Activated T-cell treated with anti-CD3 and anti-CD28 coated beads, Interleukin-2, amount 50 U/mL, for 48 hours (primary cell): Measurements from ENCODE around the gene GALNT2.

Source experiments
- DNase-seq, 2 experiments: peaks; one replicate each; pipeline ENCODE4 v3.0.0-alpha.2; 2020

Gene GALNT2

DNA sequence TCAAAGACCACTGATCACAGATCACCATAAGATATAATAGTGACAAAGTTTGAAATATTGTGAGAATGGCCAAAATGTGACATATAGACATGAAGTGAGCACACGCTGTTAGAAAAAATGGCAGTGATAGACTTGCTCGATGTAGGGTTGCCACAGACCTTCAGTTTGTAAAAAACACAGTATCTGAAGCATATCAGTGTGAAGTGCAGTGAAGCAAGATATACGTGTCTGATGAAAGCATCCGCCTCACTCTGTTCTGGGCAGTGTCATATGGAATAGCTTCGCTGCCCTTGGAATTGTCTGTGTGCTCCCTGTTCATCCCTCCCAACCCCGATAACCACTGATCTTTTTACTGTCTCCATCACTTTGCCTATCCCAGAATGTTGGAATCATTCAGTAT is 50.7 kb downstream of the GALNT2 start:
- no peak for DNase-seq

DNA sequence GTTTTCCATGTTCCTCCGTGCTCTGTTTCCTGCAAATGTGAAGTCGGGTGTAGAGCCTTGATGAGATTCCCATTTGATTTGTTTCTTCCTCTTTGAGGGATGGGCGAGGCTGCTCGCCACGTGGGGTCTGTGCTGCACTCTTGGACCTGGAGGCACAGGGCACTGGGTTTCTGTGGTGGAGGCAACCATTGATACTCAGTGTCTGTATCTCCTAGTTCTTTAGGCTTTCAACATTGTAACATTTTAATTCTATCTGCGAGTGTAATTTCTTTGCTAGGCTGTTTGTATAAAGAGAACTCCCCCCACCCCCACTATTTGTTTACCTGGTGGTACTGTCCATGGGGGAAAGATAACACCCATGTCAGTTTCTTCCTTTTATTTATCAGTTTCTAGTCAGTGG is 52.3 kb downstream of the GALNT2 start:
- DNase-seq, result no peak

DNA sequence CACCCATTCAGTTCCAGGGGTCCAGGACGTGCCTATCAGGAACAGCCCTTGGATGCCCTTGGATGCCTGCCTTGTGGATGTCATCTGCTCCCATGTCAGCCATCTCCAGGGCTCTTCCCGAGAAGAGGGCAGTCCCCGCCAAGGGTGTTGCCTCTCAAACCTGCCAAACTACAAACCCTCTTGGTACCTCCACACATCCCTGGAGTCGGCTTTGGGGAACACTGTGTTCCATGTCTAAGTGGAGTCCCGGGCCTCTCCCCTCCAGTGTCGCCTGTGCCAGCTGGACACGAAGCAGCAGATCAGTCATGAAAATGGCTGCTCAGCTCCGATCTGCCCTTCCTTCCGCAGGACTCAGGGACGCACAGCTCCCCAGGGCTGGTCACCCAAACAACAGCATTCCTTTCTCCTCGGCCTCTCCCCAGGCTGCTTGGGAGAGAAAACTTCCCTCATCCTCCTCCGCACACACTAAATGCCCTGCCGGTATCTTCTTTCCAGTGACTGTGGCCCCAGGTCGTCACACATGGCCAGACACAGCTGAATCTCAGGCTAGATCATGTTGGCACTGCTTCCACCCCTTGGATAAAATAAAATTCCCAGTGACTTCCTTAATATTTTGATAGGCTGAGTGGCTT is 53.4 kb downstream of the GALNT2 start:
- DNase-seq, result no peak

DNA sequence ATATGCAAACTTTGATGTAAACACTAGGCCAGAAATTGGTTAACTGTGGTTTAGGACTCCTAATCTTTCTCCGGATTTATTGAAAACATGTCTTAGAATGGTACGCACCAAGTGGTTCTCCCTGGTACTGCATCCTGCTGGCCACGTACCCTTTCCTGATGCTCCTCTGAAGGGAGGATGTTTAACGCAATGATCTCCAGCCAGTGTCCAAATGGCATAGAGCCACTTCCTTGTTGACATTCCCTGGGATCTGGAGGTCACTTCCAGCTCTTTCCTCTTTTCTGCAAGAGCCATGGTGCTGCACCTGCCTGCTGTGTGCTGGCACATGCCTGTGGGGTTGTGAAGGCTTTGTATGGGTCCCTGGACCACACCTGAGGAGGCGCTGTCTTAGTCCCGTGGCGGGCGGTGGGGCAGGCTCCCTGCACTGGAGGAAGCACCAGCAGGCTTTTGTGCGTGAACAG is 53.9 kb downstream of the GALNT2 start:
- no peak for DNase-seq

DNA sequence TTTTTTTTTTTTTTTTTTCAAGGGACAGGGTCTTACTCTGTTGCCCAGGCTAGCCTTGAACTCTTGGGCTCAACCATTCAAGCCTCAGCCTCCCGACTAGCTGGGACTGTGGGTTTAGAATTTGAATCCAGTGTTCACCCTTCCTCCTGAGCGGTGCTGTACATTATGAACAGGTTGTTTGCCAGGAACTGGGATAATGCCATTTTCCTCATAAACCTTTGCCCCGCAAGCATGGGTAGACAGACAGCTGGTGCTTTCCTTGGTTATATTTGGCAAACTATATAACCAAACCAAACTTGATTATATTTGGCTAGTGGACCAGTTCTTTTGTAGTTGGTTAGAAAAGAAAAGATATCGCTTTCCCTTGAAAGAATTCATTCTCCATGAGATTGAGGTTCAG is 54.9 kb downstream of the GALNT2 start:
- DNase-seq, result no peak

DNA sequence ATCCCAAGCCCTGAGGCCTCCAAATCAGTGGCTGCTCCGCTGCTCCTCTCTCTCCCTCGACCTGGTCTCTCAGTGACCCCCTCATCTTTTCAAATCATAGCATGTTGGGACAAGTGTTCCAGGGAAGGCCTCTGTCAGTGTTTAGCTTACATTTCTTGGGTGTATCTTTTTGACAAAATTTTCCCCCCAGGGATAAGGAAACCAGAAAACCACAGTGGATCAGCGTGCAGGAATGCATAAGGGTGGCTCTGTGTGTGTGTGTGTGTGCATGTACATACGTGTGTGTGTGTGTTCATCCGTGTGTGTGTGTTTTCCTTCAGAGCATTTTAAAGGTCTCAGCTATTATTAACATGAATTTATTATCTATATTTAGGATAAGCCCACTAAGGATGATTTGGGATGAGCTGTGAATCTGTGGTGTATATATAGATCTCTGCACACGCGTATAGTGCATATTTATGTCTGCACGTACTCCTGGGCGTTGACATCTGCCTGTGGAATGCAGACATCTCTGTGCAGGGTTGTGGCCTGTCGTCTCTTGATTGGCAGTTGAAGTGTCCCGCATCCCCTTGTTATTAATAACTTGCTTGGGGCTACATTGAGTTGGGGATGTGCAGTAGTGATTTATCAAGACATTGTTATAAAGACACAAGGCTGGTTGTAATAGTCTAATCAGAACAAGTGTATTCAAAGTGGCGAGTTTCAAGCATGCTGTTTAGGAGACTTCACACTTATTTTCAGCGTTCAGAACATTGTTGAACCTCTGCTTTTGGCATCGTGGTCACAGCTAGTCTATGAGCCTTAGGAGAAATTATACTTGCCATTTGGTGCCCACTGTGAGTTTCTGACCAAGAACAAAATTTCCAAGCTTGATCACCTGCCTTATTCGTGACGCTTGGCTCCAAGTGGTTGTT is 55.6 kb downstream of the GALNT2 start:
- no peak for DNase-seq

DNA sequence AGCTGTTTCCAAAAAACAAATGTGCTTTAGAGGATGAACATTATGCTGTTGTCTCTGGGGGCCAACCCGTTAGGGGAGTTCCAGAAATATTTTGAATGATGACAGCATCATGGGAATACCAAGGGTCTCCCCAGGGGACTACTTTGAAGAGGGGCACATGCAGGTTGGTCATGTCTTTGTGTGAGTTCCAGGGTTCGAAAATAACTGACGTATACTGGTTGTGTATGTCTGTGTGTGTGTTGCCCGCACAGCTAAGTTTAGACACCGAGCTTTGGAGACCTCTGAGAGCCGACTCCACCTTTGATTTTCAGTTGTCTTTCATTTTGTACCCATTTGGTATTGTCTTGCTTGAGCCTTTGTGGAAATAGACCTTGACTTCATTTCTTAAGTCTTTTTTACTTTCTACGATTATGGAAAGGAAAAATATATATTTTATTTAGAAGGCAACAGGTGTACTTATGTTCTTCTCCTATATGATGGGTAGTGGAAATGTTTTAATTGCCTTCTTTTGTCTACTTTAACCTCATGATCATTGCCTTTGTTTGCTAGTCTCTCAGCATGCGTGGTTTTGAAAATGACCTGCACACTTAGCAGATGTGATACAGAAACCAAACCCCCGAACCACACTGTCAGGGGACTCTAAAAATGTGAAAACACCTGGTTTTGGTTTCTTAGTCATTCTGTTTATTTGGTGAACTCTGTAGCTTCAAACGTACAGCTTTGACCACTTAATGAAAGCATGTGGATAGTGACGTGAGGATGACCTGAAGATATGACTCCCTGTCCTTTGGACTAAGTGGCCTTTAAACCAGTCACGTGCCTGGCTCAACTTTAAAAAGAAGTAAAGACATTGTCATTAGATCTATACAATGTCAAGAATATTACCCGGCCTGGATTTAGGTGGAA is 56.5 kb downstream of the GALNT2 start:
- peak in 1 of 2 experiments; percentile 45 for DNase-seq

DNA sequence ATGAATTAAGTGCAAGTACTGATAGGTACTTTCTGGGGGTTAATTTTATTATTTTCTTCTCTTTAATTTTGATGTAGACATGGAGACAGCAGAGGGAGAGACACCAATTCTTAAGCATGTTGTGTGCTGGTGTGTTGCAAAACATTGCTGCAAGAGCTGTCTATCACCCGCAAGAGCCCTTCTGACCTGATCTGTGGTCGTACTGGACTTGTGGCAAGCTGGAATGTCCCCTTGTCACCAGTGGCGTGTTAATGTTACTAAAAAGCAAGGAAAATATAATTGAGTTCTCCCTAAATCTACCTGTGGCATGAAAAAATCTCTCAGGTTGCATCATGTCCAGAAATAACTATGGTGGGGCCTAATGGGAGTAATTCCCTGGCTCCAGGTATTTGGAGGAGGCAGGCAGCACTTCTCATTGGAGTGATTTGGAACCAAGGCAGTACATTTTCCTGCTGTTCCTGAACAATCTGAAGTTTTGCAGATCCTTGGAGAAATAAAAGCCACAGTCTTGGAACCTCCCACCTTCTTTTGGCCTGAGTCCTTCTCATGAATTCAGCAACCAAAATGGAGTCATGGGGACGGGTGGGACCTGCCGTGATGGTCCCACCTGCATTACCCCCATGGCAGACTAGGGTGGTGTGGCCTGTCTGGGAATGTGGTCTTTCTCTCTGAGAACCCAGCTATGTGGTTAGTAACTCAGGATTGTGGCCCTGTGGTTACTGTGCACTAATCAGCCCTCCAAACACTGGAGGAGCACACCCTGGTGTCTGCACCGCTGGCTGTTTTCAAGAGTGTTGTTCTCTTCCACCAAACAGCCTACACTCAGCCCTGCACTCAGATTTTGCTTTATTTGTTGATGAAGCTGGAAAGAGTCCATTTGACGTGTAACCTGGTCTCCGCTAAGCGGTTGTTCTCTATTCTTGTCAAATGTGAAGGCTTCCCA is 57.4 kb downstream of the GALNT2 start:
- no peak for DNase-seq

DNA sequence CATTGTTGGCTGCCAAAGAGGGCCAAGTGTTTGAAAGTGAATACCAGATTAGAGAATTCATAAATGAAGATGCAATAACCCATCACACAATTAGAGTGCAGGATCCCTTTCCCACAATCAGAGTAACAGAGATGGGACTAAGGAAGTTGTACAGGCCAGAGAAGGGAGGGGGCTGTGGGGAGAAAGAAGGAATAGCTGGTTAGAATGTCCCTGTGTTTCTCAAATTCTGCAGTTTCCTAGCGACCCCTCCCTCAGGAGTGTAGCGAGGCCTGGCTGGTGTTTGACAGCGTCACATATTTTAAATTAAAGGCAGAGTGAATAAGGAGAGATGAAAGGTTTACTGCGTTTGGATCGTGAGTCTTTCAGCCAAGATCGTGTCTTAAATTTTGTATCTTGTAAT is 58.1 kb downstream of the GALNT2 start:
- DNase-seq, result no peak

DNA sequence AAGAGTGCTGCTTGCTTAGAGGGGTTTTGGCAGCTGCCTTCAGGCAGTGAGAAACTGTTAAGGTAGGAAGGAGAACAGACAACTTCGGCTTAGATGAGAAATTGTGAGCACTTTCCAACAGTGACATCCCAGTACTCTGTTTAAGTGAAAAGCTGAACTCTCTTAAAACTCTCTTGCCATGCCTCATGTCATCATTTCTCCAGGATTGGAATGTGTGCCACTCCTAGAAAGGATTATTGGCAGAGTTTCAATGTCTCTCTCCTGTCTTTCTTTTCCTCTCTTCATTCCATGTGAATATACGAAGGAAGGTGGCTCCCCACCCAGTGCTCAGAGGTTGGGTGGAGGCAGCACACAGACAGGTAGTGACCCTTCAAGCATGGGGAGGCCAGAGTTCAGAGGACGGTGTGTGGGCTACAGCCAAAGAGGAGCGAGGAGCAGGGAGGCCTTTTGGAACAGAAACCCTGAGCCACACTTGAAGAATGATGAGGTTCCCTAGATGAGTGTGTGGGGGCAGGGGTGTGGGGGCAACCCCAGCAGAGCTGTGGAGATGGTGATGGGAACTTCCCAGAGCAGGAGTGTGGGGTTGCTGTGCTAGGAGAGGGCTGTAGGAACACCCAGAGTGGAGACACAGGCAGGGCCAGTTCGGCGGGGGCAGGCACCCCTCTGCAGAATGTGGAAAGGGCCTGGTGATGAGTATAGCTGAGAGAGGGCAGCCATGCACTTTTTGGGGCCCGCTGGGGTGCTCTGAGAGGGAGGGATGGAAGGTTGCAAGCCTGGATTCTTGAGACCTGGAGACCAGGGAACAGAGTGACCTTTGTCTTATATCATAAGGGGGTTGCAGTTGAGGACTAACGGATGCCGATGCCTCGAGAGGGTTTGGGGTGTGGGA is 58.8 kb downstream of the GALNT2 start:
- DNase-seq, result peak; percentile 55 to 62

DNA sequence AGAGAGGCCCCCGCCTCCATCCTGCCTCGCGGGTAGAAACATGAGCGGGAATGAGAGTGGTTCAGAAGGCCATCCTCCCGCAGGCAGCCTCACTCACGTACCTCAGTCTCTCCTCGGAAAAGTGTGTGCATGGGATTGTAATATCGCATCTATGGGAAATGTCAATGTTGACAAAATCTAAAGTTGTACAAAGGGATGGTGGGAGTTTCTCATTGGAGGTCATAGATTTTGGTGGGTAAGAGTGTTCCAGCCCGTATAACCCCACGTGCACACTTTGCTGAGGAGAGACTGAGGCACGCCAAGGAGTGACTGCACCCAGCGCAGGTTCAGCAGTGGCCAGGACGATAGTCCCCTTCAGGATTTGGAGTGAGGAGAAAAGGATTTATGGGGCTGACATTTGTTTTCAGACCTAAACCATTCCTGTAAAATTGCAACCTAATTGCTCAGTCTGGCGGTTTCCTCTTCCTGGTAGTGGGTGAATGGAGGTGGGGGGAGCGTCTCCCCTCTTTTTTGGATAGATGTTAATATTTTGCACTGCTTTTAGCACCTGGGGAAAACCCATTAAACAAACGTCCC is 59.6 kb downstream of the GALNT2 start:
- no peak for DNase-seq

DNA sequence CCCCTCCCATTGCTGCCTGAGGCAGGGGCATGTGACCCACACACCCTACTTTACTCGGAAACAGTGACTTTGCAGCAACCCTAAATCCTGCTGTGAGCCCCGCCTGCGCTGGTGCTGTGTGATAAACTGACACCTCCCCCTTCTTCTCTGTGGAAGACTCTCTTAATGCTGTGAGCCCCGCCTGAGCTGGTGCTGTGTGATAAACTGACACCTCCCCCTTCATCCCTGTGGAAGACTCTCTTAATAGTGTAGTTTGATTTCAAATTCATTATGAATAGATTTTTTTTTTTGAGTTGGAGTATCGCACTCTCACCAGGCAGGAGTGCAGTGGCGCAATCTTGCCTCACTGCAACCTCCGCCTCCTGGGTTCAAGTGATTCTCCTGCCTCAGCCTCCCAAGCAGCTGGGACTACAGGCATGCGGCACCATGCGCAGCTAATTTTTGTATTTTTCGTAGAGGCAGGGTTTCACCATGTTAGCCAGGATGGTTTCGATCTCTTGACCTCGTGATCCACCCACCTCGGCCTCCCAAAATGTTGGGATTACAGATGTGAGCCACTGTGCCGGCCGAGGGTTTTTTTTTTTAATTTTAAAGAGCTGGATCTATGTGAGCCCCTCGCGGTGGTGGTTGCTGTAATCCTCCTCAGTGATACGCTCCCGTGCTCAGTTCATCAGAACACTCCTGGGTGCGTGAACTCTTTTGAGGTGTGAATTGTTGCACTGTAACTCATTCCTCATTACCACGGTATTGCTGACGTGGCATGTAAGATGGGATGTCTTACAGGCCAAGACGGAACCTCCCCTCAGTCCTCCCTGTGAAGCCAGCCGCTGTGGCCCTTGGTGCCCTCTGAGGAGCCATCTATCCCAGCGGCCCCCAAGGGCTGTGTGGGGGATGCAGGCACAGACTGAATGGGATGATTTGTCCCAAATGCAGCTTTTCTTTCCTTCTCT is 60.3 kb downstream of the GALNT2 start:
- peak; percentile 55 to 68 for DNase-seq

DNA sequence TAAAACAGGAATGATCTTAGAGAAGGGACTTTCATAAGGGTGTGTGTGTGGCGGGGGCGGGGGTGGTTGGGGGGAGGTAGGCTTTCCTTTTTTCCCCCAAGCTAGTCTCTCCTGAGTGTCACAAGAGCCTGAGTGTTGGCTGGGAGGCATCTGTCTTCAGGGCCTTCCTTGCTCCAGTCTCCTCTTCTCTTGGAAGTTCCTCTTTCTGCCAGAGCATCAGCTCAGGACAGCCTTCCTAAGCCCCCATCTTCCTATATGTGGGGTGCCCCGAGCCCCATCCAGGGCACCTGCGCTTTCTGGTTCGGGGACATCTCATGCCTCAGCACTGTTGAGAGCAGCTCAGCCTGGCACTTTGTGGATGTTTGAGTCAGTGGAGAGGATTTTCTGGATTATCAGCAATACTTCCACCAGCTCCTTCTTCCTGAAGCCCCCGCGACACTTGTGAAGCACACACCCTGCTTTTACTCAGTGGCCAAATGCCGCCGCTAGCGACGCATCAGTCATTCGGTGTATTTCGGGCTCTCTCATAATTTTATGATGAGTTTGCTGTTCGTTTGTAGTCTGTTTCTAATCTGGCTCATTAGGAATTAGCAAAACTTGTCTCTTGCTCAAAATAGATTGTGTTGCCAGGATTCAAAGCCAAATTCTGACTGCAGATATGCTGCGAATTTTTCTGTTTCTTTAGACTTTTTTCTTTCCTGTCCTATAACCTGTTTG is 61.7 kb downstream of the GALNT2 start:
- no peak for DNase-seq

DNA sequence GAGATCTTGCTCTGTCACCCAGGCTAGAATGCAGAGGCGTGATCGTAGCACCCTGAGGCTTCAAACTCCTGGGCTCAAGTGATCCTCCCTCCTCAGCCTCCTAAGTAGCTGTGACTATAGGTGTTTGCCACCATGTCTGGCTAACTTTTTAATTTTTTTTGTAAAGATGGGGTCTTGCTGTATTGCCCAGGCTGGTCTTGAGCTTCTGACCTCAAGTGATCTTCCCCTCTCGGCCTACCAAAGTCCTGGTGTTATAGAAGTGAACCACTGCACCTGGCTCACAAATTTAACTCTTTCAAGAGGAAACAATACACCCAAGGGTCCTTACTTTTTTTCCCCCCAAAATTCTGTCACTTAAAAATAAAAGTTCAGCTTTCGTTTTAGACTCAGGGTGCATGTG is 62.3 kb downstream of the GALNT2 start:
- DNase-seq, result no peak

DNA sequence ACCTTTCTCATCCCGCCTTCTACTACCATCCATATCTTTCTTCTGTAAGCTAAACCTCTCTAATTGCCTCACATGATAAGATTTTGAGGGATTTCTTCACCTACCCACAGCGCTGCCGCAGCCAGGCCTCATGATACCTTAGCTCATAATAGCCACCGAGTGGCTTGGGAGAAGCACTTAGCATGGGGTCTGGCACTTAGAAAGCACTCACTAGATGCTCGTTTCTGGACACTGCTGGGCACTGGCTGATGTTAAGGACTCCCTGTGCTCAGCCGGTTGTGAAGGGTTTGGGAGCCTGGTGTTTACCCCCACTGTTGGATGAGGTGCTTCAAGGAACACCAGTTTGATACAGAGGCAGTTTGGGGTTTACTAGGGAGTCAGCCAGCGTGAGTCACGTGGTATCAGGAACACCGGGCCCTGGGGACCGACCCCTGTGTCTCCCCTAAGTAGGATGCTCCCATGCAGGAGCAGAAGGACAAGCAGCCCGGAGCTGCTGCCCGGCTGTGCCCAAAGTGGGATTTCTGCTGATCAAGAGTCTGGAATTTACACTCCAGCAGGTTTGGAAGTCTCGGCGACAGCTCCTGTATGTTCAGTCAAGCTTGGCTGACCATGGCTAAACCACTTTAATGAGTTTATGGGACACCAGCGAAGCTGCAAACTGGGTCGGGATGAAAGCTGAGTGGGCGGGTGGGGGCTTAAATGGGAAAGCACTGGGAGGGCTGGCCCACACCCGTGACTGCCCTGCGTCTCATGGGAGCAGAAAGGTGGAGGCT is 63.3 kb downstream of the GALNT2 start:
- no peak for DNase-seq

DNA sequence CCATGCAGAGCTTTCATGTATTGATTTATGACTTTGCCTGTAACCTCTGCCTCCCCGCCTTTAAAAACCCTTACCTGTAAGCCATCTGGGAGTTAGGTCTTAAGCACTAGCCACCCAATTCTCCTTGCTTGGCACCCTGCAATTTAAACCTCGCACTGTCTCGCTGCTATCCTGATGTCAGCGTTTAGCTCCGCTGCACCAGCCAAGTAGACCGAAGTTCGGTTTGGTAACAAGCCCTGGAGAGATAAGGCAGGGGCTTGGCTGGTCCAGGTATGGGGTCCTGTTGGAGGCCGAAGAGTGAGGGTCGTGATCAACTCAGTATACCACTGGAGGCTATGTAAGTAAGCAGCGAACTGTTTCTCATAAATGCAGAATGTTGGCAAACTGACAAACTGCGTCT is 64.4 kb downstream of the GALNT2 start:
- no peak for DNase-seq

DNA sequence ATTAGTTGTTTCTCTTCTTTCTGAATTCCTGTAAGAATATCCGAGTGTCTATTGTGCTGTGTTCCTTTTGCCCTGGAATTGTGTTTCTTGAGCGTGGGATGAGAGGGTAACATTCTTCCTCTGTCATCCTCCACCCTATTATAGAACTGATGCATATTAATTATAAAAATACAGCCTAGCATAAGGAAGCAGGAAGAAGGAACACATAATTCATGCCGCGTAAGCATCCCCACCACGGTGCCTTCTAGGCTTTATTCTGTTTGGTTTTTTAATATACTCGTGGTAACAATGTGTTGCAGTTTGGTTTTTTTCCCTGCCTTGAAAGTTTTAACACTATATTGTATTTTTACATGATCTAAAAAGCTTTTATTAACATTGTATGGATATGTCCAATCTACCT is 65.7 kb downstream of the GALNT2 start:
- DNase-seq, result no peak

DNA sequence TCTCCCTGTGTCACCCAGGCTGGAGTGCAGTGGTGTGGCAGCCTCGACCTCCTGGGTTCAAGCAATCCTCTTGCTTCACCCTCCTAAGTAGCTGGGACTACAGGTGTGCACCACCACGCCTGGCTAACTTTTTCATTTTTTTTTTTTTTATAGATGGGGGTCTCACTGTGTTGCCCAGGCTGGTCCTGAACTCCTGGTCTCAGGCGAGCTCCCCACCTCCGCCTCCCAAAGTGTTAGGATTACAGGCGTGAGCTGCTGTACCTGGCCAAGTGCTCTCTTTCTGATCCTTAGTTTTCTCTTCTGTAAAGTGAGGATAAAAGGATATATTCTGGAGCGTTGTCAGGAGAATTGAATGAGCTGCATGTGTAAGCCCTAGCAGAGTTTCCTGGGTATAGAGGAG is 68.7 kb downstream of the GALNT2 start:
- DNase-seq, result no peak
